GM19239 (cell line): ENCODE measurements around the gene APOBEC4.

ENCODE experiments used
- DNase-seq: peaks from one replicate; pipeline ENCODE4 v3.0.0; 2011; ENCODE audit warnings: low spot score; ENCODE audit not compliant: insufficient read length
- FAIRE-seq: peaks from 2 replicates; lab custom pipeline; 2011; peaks lifted over from hg19 to GRCh38; lab: Jason Lieb, UNC

APOBEC4 gene

GRCh38 chr1:183607322-183607980, 45.7 kb downstream of the APOBEC4 start:
- peak; percentile 53 for FAIRE-seq

GRCh38 chr1:183605904-183606303, 47.2 kb downstream of the APOBEC4 start:
- FAIRE-seq (no peak), DNase-seq (no peak)

More at GRCh38 chr1:183607322-183607980, 45.7 kb downstream of the APOBEC4 start:
- no peak for DNase-seq

GRCh38 chr1:183604815-183605214, 48.3 kb downstream of the APOBEC4 start:
- FAIRE-seq, result no peak
- DNase-seq, result no peak

GRCh38 chr1:183604038-183604808, 48.9 kb downstream of the APOBEC4 start:
- peak; percentile 92 for FAIRE-seq
- DNase-seq, result no peak

GRCh38 chr1:183602510-183602909, 50.6 kb downstream of the APOBEC4 start:
- no peak for DNase-seq
- no peak for FAIRE-seq

- no peak for FAIRE-seq
- DNase-seq, result no peak
These were observed 52.5 kb downstream of the APOBEC4 start for GRCh38 chr1:183600634-183601033.

GRCh38 chr1:183600136-183600535, 53.0 kb downstream of the APOBEC4 start:
- FAIRE-seq (no peak), DNase-seq (no peak)

- DNase-seq (no peak), FAIRE-seq (peak; percentile 89)
These were observed 54.7 kb downstream of the APOBEC4 start for GRCh38 chr1:183598386-183598785.

- FAIRE-seq, result no peak
- DNase-seq, result no peak
These were observed 55.3 kb downstream of the APOBEC4 start for GRCh38 chr1:183597656-183598347.

GRCh38 chr1:183596500-183596899, 56.6 kb downstream of the APOBEC4 start:
- no peak for FAIRE-seq

More at GRCh38 chr1:183596500-183596899, 56.6 kb downstream of the APOBEC4 start:
- DNase-seq, result no peak
